GM21576 (cell line): ENCODE results near the gene COMMD4.

ENCODE experiments used
- ATAC-seq: cut with Tn5 transposase; IDR thresholded peaks from one replicate; pipeline ENCODE4 v1.9.1; 2021; ENCODE audit warnings: mild to moderate bottlenecking, moderate library complexity; ENCODE audit not compliant: unreplicated experiment

COMMD4 gene

DNA sequence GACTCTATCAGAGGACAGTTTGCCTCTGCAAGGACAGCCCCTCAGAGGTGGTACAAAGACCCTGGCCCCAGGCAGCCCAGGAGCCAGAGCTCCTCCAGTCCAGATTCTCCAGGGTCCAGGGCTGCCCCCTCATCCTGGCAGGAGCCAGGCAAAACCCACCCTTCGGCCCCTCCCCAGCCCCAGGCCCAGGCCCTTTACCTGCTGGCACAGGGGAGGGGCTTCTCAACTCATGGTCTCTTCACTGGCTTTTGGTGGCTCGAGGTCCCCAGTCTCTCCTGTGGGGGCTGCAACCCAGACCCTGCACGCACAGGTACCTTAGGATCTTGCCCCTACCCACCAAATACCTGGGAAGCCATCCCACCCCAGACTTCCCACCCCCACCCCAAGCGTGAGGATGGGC is 19.5 kb downstream of the COMMD4 start:
- no peak for ATAC-seq

DNA sequence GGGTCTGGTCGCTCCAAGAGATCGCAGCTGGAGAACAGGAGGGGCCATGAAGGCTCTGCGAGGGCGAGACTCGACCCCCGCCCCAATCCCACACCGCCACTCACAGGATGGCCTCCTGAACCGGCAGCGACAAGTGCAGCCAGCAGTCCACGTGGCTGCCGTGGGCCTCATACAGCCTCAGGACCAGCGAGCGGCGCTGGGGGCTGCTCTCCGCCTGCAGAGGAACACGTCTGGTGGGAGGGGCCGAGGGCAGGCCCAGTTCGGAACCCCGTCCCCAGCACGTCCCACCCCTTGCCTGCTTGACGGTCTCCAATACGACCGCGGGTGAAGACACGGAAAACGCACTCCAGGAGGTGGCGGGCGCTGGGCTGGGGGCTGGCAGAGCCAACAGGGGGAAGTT is 20.1 kb downstream of the COMMD4 start:
- ATAC-seq: no peak

DNA sequence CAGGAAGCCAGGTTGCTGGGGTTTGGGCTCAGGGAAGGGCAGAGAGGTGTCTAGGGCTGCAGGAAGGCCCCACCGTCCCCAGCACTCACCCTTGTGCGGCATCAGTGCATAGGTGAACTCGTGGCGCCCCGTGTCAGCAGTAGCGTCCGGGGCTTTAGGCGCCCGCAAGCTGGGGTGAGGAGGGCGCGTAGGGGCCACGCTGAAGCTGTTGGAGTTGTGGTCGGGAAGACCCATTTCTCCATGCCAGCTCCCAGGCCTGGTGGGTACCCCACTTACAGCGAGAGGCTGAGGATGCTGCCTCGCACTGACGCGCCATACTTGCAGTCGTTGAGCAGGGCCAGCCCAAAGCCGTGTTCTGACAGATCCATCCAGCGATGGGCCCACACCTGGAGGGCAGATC is 20.7 kb downstream of the COMMD4 start:
- ATAC-seq: no peak

DNA sequence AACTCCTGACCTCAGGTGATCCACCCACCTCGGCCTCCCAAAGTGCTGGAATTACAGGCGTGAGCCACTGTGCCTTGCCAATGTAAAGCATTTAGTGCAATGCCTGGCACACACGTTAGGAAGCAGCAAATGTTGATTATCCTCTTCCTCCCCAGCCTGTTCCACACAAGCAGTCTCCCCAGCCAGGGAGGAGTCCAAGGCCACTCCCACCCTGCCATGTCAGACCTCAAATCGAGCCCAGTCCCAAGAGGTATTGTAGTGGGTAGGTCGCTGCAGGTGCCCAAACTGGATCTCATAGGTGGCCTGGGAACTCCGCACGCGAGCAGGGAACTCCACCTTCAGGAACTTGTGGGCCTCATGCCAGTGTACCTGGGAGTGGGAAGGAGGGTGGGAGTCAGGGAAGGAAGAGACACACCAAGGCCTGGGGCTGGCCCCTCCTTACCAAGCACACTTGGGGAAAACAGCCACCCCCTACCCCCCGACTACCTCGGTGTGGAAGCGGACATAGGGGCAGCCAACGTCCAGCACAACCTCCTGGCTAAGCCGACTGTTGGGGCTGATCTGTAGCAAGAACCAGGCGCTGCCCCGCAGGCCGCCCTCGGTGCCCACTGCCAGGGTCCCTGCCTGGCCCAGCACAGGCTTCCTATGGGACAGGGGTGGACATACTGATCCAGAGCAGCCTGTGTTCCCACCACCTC is 22.3 kb downstream of the COMMD4 start:
- ATAC-seq: no peak

DNA sequence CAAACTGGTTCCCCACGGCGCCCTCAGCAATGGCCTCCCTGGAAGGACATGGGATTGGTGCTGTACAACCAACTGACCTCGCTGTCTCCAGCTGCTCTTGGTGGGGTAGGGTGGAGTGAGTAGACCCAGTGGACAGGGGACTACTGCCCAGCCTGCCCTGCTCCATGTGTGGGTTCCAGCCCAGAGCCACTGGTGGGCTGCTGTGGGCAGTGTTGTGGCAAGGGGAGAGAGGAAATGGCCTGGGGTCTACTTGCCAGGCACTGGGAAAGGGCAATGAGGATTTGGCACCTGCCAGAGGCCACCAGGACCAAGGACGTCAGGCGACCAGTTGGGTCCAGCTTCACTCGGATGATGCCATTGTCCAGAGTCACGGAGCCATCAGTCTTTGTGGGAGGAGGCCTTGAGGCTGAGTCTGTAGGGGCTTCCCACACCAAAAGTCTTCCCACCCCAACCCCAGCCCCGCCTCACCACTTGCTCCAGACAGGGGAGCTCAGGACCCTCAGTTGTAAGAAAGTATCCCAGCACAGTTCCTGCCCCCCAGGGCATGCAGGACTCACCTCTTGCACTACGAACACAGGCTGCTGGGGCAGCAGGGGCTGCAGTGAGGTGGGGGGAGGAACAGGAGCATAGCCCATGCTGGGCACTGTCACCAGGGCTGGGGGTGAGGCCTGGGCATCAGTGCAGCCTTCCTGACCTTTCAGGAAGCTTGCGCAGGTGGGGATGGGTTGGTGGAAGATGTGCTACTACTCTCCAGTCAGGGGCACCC is 23.1 kb downstream of the COMMD4 start:
- no peak for ATAC-seq

DNA sequence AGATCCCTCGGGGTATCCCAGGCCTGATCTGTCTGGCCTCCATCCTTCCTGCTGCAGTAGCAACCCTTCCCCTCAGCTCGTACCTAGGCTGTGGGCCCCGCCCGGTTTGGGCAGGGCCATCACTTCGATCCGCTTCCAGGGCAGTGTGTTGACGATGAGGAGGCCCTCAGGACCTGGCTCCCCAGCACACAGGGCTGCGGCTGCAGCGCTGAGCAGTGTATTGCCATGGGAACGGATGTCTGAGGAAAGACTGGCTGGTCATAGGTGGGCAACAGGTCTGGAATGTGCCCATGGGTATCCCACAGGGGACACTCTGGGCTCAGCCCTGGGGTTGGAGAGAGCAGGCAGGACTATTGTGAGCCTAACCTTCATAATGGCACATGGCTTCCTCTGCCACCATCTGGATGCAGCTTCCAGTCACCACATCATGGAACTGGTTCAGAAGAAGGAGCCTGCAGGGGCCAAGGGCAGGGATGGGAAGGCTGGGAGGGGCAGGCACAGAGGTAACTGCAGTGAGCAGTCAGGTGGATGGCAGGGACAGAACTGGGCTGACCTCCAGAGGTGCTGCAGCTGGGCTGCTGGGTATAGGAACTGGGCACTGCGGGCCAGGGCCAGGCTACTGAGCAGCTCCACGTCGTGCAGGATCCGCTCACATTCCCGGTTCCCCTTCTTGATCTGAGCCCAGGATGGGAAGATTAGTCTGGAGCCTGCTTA is 23.8 kb downstream of the COMMD4 start:
- ATAC-seq: no peak

DNA sequence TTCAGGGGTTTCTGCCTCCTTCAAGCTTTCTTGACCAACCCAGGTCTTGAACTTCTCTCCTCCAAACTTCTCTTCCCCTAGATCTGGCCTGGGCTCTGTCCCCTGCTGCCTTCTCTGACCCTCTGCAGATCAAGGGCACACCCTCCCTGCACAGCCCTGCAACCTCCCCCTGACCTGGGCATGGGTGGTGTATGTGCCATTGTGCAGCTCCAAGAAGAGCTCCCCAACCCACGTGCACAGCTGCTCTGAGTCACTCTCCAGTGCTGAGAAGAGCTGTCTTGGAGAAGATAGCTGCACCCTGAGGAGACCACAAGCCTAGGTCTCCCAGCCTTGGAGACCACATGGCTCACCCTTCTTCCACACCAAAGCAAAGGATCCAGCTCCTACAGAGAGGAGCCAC is 24.5 kb downstream of the COMMD4 start:
- no peak for ATAC-seq

DNA sequence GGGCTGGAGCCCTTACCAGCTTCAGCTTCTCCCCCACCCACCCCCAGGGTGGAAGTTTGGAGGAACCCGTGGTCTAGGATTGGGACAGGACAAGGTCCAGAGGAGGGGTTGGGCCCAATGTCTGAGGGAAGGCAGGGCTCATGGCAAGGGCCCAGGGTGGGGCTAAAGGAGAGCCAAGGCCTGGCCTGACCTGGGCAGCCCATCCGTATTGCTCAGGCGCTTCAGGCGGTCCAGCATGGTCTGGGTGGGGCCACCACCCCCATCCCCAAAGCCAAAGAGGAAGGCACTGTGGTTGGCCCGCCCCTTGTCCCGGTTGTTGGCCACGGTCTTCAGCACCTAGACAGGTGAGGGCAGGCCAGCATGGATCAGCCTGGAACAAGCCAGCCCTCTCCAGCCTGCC is 25.0 kb downstream of the COMMD4 start:
- no peak for ATAC-seq

DNA sequence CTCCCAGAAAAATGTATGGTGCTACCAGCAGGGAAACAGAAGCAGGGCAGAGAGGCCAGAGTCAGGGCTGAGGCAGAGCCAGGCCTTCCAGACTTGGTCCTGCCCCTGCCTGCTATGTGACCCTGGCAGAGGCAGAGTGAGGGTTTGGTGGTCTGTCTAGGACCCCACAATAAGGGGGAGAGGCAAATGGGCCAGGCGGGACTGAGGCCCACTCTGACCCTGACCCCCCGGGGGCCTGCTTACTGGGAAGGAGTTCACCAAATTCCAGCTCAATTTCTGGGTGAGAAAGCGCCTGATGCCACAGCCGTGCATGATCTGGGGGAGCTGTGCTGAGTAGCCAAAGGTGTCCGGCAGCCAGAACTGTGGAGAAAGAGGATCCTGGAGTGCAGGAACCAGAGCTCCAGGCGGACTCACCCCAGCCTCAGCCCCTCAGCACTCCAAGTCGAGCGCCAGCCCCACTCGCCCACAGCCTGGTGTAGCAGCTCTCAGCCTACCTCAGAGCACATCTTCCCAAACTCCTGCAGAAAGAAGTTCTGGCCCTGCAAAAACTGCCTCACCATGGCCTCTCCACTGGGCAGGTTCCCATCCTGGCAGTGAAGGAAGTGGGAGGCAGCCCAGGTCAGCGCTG is 25.6 kb downstream of the COMMD4 start:
- no peak for ATAC-seq

DNA sequence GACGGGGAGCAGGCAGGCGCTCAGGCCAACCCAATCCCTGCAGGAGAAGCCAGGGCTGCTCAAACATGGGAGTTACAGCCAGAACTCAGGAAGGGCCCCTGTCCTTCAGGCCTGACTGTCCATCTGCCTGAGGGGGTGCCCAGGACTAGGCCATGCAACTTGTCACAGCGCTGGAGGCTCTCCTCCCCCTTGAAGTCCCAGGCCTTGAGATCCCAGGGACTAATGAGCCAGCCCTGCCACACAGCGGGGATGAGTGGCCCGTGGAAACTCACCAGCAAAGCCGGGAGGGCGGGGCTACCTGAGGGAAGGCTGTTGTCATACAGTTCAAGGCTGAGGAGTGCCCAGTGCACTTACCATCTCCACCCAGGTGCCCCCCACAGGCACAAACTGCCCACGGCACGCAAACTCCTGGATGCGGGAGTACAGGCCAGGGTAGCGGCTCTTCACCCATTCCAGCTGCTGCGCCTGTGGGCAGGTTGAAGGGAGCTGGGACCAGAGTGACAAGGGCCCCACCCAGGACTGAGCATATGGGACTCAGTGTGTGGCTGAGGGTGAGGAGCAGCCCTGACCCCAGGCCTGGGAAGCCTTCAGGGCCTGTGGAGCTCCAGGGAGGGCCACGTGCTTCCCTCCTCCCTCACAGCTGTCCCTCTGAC is 26.3 kb downstream of the COMMD4 start:
- no peak for ATAC-seq

DNA sequence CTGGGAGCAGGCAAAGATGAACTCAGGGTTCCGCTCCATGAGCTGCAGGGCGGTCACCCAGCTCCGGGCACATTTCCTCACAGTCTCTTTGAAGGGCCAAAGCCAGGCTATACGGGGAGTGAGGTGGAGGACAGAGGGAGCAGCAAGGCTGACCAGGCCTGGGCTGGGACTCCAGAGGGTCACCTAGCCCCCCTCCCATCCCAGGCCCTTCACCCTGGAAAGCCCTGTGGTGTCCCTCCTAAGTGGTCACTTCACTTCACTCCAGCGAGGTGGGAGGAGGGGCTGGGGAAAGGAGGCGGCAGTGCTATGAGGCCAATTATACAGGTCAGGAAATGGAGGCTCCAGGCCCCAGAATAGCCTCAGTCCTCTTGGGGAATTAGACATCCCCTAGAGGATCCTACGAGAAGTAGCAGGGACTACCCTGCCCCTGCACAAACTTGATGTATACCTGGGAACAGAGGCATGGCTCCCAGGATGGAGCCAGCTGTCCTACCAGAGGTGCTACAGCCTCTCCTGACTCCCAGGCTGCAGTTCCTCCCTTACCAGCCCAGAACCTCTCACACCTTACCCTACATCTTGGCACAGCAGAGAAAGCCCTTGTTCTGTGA is 26.9 kb downstream of the COMMD4 start:
- ATAC-seq: no peak

DNA sequence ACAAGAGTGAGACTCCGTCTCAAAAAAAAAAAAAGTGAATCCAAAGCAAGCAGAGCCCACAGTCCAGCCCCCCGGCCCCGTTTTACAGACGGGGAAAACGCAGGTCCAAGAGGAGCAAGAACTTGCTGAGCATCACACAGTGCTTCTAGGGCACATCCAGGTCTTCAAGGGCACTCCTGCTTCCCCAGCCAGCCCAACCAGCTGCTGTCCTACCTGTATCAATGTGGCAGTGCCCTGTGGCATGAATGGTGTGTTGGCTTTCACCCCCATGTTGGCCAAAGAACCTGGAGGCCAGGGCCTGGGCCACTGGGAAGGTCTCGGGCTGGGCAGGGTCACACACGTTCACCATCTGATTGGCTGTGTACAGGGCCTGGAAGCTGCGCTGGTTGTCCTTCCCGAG is 27.9 kb downstream of the COMMD4 start:
- ATAC-seq: no peak

DNA sequence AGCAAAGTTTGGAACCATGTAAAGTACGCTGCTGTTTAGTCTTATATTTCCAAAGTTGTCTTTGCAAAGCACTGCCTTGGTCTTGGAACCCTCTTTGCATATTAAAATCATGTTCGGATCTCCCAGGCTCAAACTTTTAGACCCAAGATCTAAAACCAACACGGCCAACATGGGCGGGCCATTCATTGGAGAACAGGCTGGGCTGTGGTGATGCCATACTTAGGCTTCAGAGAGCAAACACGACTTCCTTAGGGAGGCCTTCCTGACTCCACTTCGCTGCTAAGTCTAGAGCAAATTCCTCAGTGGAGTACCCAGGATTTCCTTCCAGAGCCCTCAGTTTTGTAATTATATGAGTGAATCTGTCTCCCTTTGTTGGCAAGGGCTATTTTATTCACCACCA is 29.0 kb downstream of the COMMD4 start:
- ATAC-seq: no peak

DNA sequence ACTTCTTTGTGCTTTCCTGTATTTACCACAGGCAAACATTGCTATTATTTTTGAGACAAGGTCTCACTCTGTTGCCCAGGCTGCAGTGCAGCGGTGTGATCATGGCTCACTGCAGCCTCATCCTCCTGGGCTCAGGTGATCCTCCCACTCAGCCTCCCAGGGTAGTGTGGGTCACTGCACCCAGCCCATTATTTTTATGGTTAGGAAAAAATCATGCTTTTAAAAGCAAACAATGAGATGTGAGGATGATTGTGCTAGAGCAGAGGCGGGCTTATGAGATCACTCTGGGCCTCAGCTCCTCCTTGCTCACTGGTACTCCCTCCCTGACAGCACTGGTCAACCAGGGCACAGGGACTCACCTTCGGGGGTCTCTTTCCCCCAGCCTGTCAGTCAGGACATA is 30.3 kb downstream of the COMMD4 start:
- no peak for ATAC-seq

DNA sequence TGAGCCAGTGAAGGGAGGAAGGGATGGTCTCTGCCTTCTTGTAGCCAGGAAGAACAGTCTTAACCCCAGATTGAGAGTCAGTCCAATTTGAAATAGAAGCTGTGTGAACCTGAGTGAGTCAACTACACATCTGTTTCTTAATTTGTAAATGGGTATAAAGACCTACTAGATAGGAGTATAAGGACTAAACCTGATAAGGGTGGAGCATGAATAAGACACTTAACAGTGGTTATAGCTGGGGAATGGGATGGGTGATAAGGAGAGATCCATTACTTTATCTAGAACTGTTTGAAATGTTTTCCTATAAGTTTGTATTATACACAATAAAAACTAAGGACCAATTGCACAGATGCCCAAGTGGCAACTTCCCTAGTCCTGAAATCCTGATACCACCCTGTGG is 31.1 kb downstream of the COMMD4 start:
- no peak for ATAC-seq

DNA sequence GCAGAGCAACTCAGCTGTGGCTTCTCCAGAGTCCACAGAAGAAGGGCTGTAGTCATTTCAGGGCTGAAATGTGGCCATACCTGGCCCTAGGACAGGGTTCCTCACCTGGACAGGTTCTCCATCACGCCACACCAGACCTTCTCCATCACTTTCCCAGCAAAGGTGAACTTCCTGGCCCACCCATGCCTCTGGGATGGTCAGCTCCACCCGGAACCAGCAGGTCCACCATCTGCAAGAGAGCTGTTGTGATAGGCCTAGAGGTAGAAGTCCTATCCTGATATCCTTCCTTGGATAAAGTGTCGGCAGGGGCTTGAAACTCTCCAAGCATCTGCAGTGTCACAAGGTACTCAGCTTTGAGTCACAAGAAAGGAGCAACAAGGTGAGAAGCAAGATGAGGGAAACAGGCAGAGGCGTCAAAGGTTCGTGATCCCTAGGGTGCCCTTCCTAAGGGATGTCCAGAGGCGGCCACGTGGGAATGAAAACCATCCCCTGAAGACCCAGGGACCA is 31.6 kb downstream of the COMMD4 start:
- no peak for ATAC-seq

DNA sequence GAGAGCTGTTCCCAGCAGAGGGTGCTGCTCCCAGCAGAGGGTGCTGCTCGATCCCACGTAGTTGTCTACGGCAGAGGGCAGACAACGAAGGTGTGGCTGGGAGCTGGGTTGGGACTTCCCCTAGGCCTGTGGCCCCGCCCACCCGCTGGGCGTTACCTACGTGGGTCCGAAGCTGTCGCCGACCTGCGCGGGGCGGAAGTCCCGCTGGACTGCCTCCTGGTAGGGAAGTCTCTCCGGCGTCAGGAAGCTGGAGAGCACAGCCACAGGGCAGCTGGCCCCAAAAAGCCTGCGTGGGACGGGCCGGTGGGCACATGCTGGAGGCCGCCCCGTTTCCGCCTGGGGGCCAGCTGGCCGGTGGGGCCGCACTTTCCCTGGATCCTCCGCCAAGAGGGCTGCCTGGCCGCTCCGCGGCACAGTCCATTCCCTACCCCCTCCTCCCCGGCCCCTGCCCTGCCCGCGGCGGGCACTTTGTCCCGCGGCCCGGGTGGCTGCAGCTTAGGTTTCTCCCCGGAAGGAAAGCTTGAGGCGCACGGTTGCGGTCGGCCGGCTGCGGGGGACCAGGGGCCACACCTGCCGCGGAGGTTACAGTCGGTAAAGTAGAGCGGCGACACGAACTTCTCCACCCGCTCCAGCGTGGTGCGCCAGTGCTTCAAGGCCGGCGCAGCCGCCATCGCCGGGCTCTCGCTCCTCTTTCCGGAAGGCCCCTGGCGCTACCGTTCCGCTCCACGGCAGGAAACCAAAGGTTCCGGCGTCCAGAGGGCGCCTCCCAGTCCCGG is 32.2 kb downstream of the COMMD4 start, which contains the start of gene MAN2C1:
MAN2C1 (minus strand) TSS at position 695 of the 776 bp plus-strand sequence; CDS start at position 671, 24 bp downstream.
- ATAC-seq: peak; percentile 87

DNA sequence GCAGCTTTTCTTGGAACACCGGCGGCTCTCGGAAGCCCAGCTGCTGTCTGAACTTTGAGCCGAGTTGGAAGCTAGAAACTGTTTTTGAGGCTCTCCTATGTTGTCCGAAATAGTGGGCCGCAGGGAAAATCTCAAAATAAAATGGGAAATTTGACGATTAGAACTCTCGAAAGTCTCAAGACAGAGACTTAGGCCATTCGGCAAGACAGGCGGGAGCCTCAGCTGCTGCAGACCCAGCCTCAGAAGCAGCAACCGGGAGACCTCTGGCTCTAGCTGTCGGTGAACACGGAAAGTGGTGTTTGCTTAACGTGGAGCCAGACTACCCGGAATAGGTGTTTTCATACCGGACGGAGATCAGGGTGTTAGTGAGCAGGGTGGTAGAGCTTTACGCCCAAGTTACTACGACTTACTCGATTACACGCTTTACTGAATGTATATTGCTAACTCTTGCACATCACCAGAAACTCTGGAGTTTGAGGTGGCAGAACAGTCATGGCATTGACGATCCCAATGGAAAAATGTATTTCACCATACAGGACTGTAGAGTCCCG is 32.9 kb downstream of the COMMD4 start:
- ATAC-seq: no peak

DNA sequence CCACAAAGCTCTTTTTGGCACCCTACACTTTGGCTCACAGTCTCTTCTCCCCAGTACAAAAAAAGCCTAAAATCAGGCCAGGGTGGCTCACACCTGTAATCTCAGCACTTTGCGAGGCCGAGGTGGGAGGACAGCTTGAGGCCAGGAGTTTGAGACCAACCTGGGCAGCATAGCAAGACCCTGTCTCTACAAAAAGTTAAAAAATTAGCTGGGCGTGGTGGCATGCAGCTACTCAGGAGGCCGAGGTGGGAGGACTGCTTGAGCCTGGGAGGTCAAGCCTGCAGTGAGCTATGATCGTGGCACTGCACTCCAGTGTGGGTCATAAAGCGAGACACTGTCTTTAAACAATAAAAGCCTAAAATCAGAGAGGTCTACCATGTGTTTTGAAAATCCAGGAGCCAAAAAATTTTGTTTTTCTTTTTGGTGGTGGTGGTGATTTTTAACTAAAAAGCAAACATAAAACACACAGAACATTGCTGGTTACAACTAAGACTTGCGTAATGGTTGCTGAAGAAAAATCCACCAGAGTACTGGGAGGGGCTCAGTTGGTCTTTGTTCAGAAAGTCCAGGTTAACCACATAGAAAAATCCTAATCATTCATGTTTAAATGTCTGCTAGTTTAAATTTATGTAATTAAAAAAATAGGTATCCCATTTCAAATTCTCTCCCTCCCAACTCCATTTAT is 34.2 kb downstream of the COMMD4 start:
- ATAC-seq: no peak
